ENCODE results near the gene TMEM92. TPM values are rescaled to one million over a fixed set of nuclear protein-coding genes. Genes with fewer than 3 reads are reported as not detected.

Gene TMEM92
- under 0.01 and 0.29 TPM in 2 replicates for total RNA-seq

DNA sequence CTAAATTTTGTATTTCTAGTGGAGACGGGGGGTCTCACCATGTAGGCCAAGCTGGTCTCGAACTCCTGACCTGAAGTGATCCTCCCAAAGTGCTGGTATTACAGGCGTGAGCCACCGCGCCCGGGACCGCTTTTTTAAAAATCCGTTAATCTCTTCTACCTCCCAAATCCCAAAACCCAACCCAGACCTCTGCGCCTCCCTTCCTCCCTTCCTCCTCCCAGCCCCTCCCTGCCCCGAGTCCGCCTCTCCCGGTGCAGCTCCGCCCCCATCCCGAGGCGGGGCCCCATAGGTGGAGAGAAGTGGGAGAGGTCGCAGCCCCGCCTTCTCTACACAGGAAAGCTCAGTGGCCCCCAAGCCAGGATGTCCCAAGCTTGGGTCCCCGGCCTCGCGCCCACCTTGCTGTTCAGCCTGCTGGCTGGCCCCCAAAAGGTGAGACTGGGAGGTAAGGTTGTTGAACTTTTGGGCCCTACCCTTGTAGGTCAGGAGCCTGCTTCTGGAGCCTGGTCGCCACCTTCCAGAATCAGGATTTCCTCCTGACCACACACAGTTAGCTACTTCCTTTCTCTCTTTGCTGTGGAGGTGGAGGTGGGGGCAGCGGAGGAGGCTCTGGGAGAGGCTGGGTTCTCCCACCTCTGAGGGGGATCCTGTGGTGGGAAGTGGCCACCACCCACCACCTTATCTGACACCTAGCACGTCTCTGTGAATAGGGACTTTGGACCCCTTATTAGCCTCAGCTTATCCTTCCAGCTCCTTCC is at the start of gene TMEM92:
TSS of gene TMEM92 (plus strand) at position 325 of the 755 bp plus-strand sequence. CDS start at position 361, 36 bp downstream.

Small RNA genes lying within 50 kb of the gene (small RNA-seq; reads per million reads assigned to genes)
- gene SUMO2P7 = not detected

Other genes starting within 250 kb of the TMEM92 start
- 77.7 and 168 TPM in 2 replicates for gene ITGA3, start 218.4 kb upstream of the TMEM92 start, total RNA-seq
- gene PDK2, start 179.1 kb upstream of the TMEM92 start, total RNA-seq = 15.8 and 28.7 TPM in 2 replicates
- 5.3 and 10.5 TPM in 2 replicates for gene SAMD14, start 144.3 kb upstream of the TMEM92 start, total RNA-seq
- gene PPP1R9B, start 123.8 kb upstream of the TMEM92 start, total RNA-seq = 33.9 and 47.0 TPM in 2 replicates
- not detected in 2 replicates for gene SGCA, start 108.5 kb upstream of the TMEM92 start, total RNA-seq
- 9.5 and 38.4 TPM in 2 replicates for gene COL1A1, start 72.8 kb upstream of the TMEM92 start, total RNA-seq
- 25.0 and 33.3 TPM in 2 replicates for gene XYLT2, start 71.7 kb downstream of the TMEM92 start, total RNA-seq
- 55.9 and 63.3 TPM in 2 replicates for gene MRPL27, start 98.7 kb downstream of the TMEM92 start, total RNA-seq
- 2.3 and 3.3 TPM in 2 replicates for gene EME1, start 98.8 kb downstream of the TMEM92 start, total RNA-seq
- 172 and 226 TPM in 2 replicates for gene LRRC59, start 123.1 kb downstream of the TMEM92 start, total RNA-seq
- 9.9 and 17.3 TPM in 2 replicates for gene ACSF2, start 151.8 kb downstream of the TMEM92 start, total RNA-seq
- gene CHAD, start 194.4 kb downstream of the TMEM92 start, total RNA-seq = not detected in 2 replicates
- gene RSAD1, start 204.4 kb downstream of the TMEM92 start, total RNA-seq = 24.9 and 28.4 TPM in 2 replicates
- gene MYCBPAP, start 234.0 kb downstream of the TMEM92 start, total RNA-seq = 0.29 TPM in 1 of 2 replicates, not detected in the other

Data from vein endothelial cell (primary cell).